HepG2 (cell line): ENCODE measurements around the gene GLRX2. TPM values are rescaled to one million over a fixed set of nuclear protein-coding genes. Genes with fewer than 3 reads are reported as not detected.

Source experiments
- ARNTL ChIP-seq: sonication (generic); formaldehyde crosslinking; IDR thresholded peaks from 2 replicates; pipeline ENCODE4 v1.4.0; 2020; ENCODE audit warnings: mild to moderate bottlenecking, missing genetic modification reagents
- MZF1 ChIP-seq: sonication (generic); formaldehyde crosslinking; IDR thresholded peaks from 2 replicates; pipeline ENCODE4 v1.8.1; 2023; ENCODE audit warnings: mild to moderate bottlenecking, missing genetic modification reagents, borderline replicate concordance
- NR0B2 ChIP-seq: sonication (generic); formaldehyde crosslinking; IDR thresholded peaks from 2 replicates; pipeline ENCODE4 v1.4.0; 2020; ENCODE audit warnings: mild to moderate bottlenecking, missing genetic modification reagents
- RFX3 ChIP-seq: IDR thresholded peaks from 2 replicates; pipeline ENCODE4 v1.6.1; 2016; ENCODE audit warnings: missing biosample characterization, missing genetic modification reagents
- TBL1XR1 ChIP-seq: fragments of 150-350 bp; IDR thresholded peaks from 2 replicates; pipeline ENCODE4 v1.6.1; 2014; ENCODE audit warnings: borderline replicate concordance, low read length; ENCODE audit not compliant: partially characterized antibody
- TFDP1 ChIP-seq: IDR thresholded peaks from 2 replicates; pipeline ENCODE4 v1.6.1; 2016; ENCODE audit warnings: missing compliant biosample characterization, missing genetic modification reagents, borderline replicate concordance
- TFDP2 ChIP-seq: sonication (generic); formaldehyde crosslinking; IDR thresholded peaks from 2 replicates; pipeline ENCODE4 v1.4.0; 2020; ENCODE audit warnings: missing genetic modification reagents
- ZMAT5 ChIP-seq: sonication (generic); formaldehyde crosslinking; IDR thresholded peaks from 2 replicates; pipeline ENCODE4 v1.5.0; 2020; ENCODE audit warnings: mild to moderate bottlenecking, low read depth, missing genetic modification reagents, borderline replicate concordance
- ZMYM3 ChIP-seq: sonication (generic); formaldehyde crosslinking; IDR thresholded peaks from 2 replicates; pipeline ENCODE4 v1.5.1; 2020; ENCODE audit warnings: mild to moderate bottlenecking, missing genetic modification reagents
- ZNF17 ChIP-seq: sonication (generic); formaldehyde crosslinking; IDR thresholded peaks from 2 replicates; pipeline ENCODE4 v1.5.0; 2020; ENCODE audit warnings: mild to moderate bottlenecking, missing genetic modification reagents
- ZNF274 ChIP-seq: sonication (generic); formaldehyde crosslinking; IDR thresholded peaks from 2 replicates; pipeline ENCODE4 v1.5.1; 2020; ENCODE audit warnings: mild to moderate bottlenecking, missing genetic modification reagents
- ZNF33A ChIP-seq: sonication (generic); formaldehyde crosslinking; IDR thresholded peaks from 2 replicates; pipeline ENCODE4 v1.5.1; 2020; ENCODE audit warnings: missing genetic modification reagents, mild to moderate bottlenecking, moderate library complexity, borderline replicate concordance
- ZNF343 ChIP-seq: sonication (generic); formaldehyde crosslinking; IDR thresholded peaks from 2 replicates; pipeline ENCODE4 v1.4.0; 2020; ENCODE audit warnings: mild to moderate bottlenecking, missing genetic modification reagents
- ZNF672 ChIP-seq: sonication (generic); formaldehyde crosslinking; IDR thresholded peaks from 2 replicates; pipeline ENCODE4 v1.8.1; 2022; ENCODE audit warnings: missing genetic modification reagents
- ZSCAN12 ChIP-seq: sonication (generic); formaldehyde crosslinking; IDR thresholded peaks from 2 replicates; pipeline ENCODE4 v1.9.0; 2021; ENCODE audit warnings: mild to moderate bottlenecking, missing genetic modification reagents
- polyA plus RNA-seq, 8 experiments: library from polyadenylated mRNA; depleted of rRNA in 3 of 8; stranded (reverse) in 7 of 8; unstranded in 1 of 8; fragments of >200 nt; fragmentation: Illumina TruSeq in 4 of 8; extraction: Trizol in 4 of 8; gene quantifications; 2 replicates each; pipeline versions ENCODE4 v1.2.1 to v1.2.3, GENCODE V29; 2011 to 2016; ENCODE audit warnings: low read depth in 4 of 8, missing spikeins in 1 of 8, mixed read lengths in 1 of 8; ENCODE audit not compliant: insufficient read depth in 1 of 8
- total RNA-seq, 5 experiments: library from RNA; depleted of rRNA; stranded (reverse); fragments of >200 nt; fragmentation: Illumina TruSeq; extraction: Trizol; gene quantifications; 2 replicates each; pipeline ENCODE4 v1.2.3, GENCODE V29; 2016; ENCODE audit warnings: low read depth in 1 of 5
- TF ChIP-seq, protein P1 (sequence below): sonication (generic); formaldehyde crosslinking; IDR thresholded peaks from 2 replicates; pipeline ENCODE4 v1.5.1; 2020; ENCODE audit warnings: mild to moderate bottlenecking, missing genetic modification reagents, borderline replicate concordance
- TF ChIP-seq, protein P2 (sequence below): sonication (generic); formaldehyde crosslinking; IDR thresholded peaks from 2 replicates; pipeline ENCODE4 v1.5.0; 2020; ENCODE audit warnings: missing genetic modification reagents

Gene GLRX2
- total and polyA plus RNA-seq, 2 of the 13 experiments (the other 11 are each of a cell fraction or from before 2014, with no cell fraction given), result 11.9 to 39.0 TPM

GRCh38 chr1:193059282-193060114, 45.7 kb downstream of the GLRX2 start, which contains the start of the genes RO60 and UCHL5 (continued):
- TF ChIP-seq MZF1 (CRISPR knock-in tag) (peak; percentile 11; the same call in 1 of the 2 replicates), ZSCAN12 (0 out of 2 replicates have a peak, but pooled peaks have one; percentile 54), ZNF33A (no peak), ZNF17 (CRISPR knock-in tag) (no peak), RFX3 (CRISPR knock-in tag) (no peak), TBL1XR1 (peak; percentile 36), TFDP1 (CRISPR knock-in tag) (peak; percentile 99), ZNF343 (CRISPR knock-in tag) (peak; percentile 92; the same call in 1 of the 2 replicates), ARNTL (peak; percentile 75), ZNF274 (CRISPR knock-in tag) (no peak; the same call in none of the 2 replicates), TFDP2 (CRISPR knock-in tag) (peak; percentile 99), ZMAT5 (CRISPR knock-in tag) (no peak), ZNF672 (CRISPR knock-in tag) (peak; percentile 95), ZMYM3 (CRISPR knock-in tag) (peak; percentile 54; the same call in 1 of the 2 replicates), NR0B2 (no peak)
- TF ChIP-seq, protein P1, sequence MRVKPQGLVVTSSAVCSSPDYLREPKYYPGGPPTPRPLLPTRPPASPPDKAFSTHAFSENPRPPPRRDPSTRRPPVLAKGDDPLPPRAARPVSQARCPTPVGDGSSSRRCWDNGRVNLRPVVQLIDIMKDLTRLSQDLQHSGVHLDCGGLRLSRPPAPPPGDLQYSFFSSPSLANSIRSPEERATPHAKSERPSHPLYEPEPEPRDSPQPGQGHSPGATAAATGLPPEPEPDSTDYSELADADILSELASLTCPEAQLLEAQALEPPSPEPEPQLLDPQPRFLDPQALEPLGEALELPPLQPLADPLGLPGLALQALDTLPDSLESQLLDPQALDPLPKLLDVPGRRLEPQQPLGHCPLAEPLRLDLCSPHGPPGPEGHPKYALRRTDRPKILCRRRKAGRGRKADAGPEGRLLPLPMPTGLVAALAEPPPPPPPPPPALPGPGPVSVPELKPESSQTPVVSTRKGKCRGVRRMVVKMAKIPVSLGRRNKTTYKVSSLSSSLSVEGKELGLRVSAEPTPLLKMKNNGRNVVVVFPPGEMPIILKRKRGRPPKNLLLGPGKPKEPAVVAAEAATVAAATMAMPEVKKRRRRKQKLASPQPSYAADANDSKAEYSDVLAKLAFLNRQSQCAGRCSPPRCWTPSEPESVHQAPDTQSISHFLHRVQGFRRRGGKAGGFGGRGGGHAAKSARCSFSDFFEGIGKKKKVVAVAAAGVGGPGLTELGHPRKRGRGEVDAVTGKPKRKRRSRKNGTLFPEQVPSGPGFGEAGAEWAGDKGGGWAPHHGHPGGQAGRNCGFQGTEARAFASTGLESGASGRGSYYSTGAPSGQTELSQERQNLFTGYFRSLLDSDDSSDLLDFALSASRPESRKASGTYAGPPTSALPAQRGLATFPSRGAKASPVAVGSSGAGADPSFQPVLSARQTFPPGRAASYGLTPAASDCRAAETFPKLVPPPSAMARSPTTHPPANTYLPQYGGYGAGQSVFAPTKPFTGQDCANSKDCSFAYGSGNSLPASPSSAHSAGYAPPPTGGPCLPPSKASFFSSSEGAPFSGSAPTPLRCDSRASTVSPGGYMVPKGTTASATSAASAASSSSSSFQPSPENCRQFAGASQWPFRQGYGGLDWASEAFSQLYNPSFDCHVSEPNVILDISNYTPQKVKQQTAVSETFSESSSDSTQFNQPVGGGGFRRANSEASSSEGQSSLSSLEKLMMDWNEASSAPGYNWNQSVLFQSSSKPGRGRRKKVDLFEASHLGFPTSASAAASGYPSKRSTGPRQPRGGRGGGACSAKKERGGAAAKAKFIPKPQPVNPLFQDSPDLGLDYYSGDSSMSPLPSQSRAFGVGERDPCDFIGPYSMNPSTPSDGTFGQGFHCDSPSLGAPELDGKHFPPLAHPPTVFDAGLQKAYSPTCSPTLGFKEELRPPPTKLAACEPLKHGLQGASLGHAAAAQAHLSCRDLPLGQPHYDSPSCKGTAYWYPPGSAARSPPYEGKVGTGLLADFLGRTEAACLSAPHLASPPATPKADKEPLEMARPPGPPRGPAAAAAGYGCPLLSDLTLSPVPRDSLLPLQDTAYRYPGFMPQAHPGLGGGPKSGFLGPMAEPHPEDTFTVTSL (CRISPR knock-in tag), result no peak
- TF ChIP-seq, protein P2, sequence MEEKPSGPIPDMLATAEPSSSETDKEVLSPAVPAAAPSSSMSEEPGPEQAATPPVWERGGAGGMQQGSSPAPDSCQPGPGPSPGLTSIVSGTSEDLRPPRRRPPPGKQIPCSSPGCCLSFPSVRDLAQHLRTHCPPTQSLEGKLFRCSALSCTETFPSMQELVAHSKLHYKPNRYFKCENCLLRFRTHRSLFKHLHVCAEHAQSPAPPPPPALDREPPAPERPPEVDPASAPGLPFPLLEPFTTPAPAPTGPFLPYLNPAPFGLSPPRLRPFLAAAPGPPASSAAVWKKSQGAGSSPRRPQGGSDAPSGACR (CRISPR knock-in tag), result no peak; the same call in 1 of the 2 replicates
